Psoas muscle (tissue), 8 donors: ENCODE results near the gene SEC23A. TPM values are rescaled to one million over a fixed set of nuclear protein-coding genes. Genes with fewer than 3 reads are reported as not detected.
"Not testable (repeated sequence)": the region's sequence is repeated elsewhere in the genome, so short reads cannot be mapped to it uniquely, and the experiment has no call there.

Experiments
- ATAC-seq, 4 donors: fragments of 200-7000 bp; cut with Tn5 transposase; one replicate each; pipeline ENCODE4 v1.9.1; 2020; ENCODE audit warnings: moderate library complexity in 3 of 4, mild to moderate bottlenecking in 2 of 4
- DNase-seq, 2 donors: peaks; one replicate each; pipeline ENCODE4 v3.0.0-alpha.2; 2020
- H3K27ac ChIP-seq: fragments of 200-600 bp; one replicate; pipeline ENCODE4 v1.8.0; 2022
- H3K27me3 ChIP-seq, 3 donors: fragments of 200-600 bp in 1 of 3; one replicate each; pipeline versions ENCODE4 v1.6.1 to v1.8.0; 2013 to 2022; ENCODE audit warnings: low read length in 2 of 3, mild to moderate bottlenecking in 2 of 3, moderate library complexity in 1 of 3; ENCODE audit not compliant: insufficient read depth in 3 of 3
- H3K36me3 ChIP-seq, 2 donors: fragments of 200-600 bp in 1 of 2; one replicate each; pipeline versions ENCODE4 v1.6.1 to v1.8.0; 2013 to 2022; ENCODE audit warnings: low read depth in 1 of 2, mild to moderate bottlenecking in 1 of 2, moderate library complexity in 1 of 2; ENCODE audit not compliant: insufficient read depth in 1 of 2
- H3K4me1 ChIP-seq: fragments of 200-600 bp; one replicate; pipeline ENCODE4 v1.8.0; 2022
- H3K4me3 ChIP-seq: fragments of 200-600 bp; one replicate; pipeline ENCODE4 v1.8.0; 2022; ENCODE audit warnings: mild to moderate bottlenecking
- H3K9me3 ChIP-seq: fragments of 200-600 bp; one replicate; pipeline ENCODE4 v1.8.0; 2022
- CTCF ChIP-seq: fragments of 200-600 bp; IDR thresholded peaks from one replicate; pipeline ENCODE4 v1.8.0; 2022; ENCODE audit warnings: antibody characterized with exemption
- WGBS, 3 donors: extraction: QIAGEN DNeasy Blood & Tissue Kit; methylation state at CpG; one replicate each; pipeline versions ENCODE4 v1.1.6 to v1.1.7; 2013; 5-methylcytosine and 5-hydroxymethylcytosine counted together
- intact Hi-C, 2 donors: fragments of 100-400 bp; cut with DNase I; formaldehyde crosslinking; loops; one replicate each; pipeline versions ENCODE4 v1.11.0 to v1.14.2; 2022
- long read RNA-seq, 2 donors: library from polyadenylated mRNA; unstranded; transcript quantifications; one replicate each; pipeline ENCODE4 v2.0.0, GENCODE V29; 2021
- polyA plus RNA-seq, 3 donors: library from polyadenylated mRNA; stranded (reverse); fragments of 200-250 nt; gene quantifications; one replicate each; pipeline ENCODE4 v1.2.3, GENCODE V29; 2013
- total RNA-seq, 4 donors: library from RNA; stranded (reverse); fragmentation: NEBNext Ultra II Directional in 2 of 4; extraction: Animal tissue kit (Norgen Biotek cat#: 25700) in 2 of 4; gene quantifications; one replicate each; pipeline versions ENCODE4 v1.2.1 to v1.2.4, GENCODE V29; 2021 to 2023
- donor health status: healthy with polysubstance abuse.
- donor health status: DM: no; HTN: no; CAD: no; lungs with moderate emphysema.
- donor health status: Bipolar disorder and iron deficiency.
- donor health status: healthy.
- donor health status: DM: yes; HTN: yes; CAD: no.
- donor health status: DM: no; HTN: no; CAD: no.
- donor health status: DM: no; HTN: no; CAD: no.
- donor health status: DM: yes; HTN: yes; CAD: no.

The SEC23A gene
- total RNA-seq: 10 to 100 TPM; 70.7 to 84.8 (median 80.5) TPM
- polyA plus RNA-seq: 10 to 100 TPM; 25.3 to 62.2 (median 25.5) TPM
- long read RNA-seq, donor 1, full-length matches to known transcripts: 42 of 58 reads
- long read RNA-seq, donor 1, partial matches to known transcripts: 11 of 58 reads
- long read RNA-seq, donor 1, other reads (novel, unspliced or antisense): 5 of 58 reads
- long read RNA-seq, donor 2, full-length matches to known transcripts: 88 of 134 reads
- long read RNA-seq, donor 2, partial matches to known transcripts: 35 of 134 reads
- long read RNA-seq, donor 2, other reads (novel, unspliced or antisense): 11 of 134 reads

- 0% methylated on average over 45 to 58 of the region's 58 CpGs for WGBS, 3 donors
- no peaks in the 10 kb centered on the region for H3K9me3 ChIP-seq
- ATAC-seq (peak; percentile 94 to 97 (median 97)), DNase-seq (peak; percentile 92 to 95)
- no peak for TF ChIP-seq CTCF
- intact Hi-C loops: loop anchor here (5.0 to 10.0 kb wide), 2 partner anchors 262 to 329 kb away; partner anchors contain the start of gene FBXO33 (in 1 of the 2)
- peak within 1 kb of the TSS; percentile 95 for H3K4me3 ChIP-seq
- no peaks in the 10 kb centered on the region for H3K27me3 ChIP-seq
- peaks cover 11% of the 10 kb centered on the region for H3K4me1 ChIP-seq
- peak within 1 kb of the TSS; percentile 92 for H3K27ac ChIP-seq
- H3K36me3 ChIP-seq: no peaks in the 10 kb centered on the region
Measured at GRCh38 chr14:39102969-39103957, at the start of gene SEC23A. Gene SEC23A (minus strand): TSS chr14:39103235. CDS start chr14:39096118, 7,117 bp downstream.

GRCh38 chr14:39145266-39145966 is 42.4 kb upstream of the SEC23A start:
- WGBS, 3 donors: 75 to 86% (median 85%) methylated on average over 7 of the region's 7 CpGs
- no peak for DNase-seq
- Histone ChIP-seq H3K27ac (no peak overlapping the region), H3K27me3 (no peaks in the 10 kb centered on the region), H3K4me3 (no peak overlapping the region), H3K4me1 (no peaks in the 10 kb centered on the region), H3K36me3 (peaks cover 0 to 54% of the 10 kb centered on the region in 2 donors), H3K9me3 (no peaks in the 10 kb centered on the region)
- no peak for ATAC-seq
- intact Hi-C loops: no loop called here
- TF ChIP-seq CTCF: no peak

- ATAC-seq, DNase-seq, intact Hi-C loops, H3K4me3 ChIP-seq, H3K4me1 ChIP-seq, H3K27me3 ChIP-seq, H3K9me3 ChIP-seq, H3K27ac ChIP-seq: not testable (repeated sequence)
- H3K36me3 ChIP-seq: peaks cover 0 to 46% of the 10 kb centered on the region in 2 donors
- 67 to 86% (median 71%) methylated on average over 2 of the region's 2 CpGs for WGBS, 3 donors
Measured at GRCh38 chr14:39143226-39143625, 40.2 kb upstream of the SEC23A start.

GRCh38 chr14:39141623-39142022 is 38.6 kb upstream of the SEC23A start:
- H3K9me3 ChIP-seq, H3K4me1 ChIP-seq, ATAC-seq, H3K27me3 ChIP-seq, H3K27ac ChIP-seq, H3K4me3 ChIP-seq, DNase-seq, intact Hi-C loops: not testable (repeated sequence)
- WGBS, 3 donors: 94 to 100% (median 94%) methylated on average over 1 of the region's 1 CpG
- peaks cover 0 to 46% of the 10 kb centered on the region in 2 donors for H3K36me3 ChIP-seq

GRCh38 chr14:39140170-39140569 is 37.1 kb upstream of the SEC23A start:
- WGBS, 3 donors: 88 to 99% (median 95%) methylated on average over 3 of the region's 3 CpGs
- intact Hi-C loops: no loop called here
- H3K4me1 ChIP-seq: no peaks in the 10 kb centered on the region
- no peak overlapping the region for H3K27ac ChIP-seq
- H3K36me3 ChIP-seq: peaks cover 0 to 54% of the 10 kb centered on the region in 2 donors
- ATAC-seq: no peak
- H3K9me3 ChIP-seq: no peaks in the 10 kb centered on the region
- TF ChIP-seq CTCF: no peak
- no peak overlapping the region for H3K4me3 ChIP-seq
- no peak for DNase-seq
- no peaks in the 10 kb centered on the region for H3K27me3 ChIP-seq
